Neural cell (in vitro differentiated cells): ENCODE data around the gene FOXK1. TPM values are rescaled to one million over a fixed set of nuclear protein-coding genes. Genes with fewer than 3 reads are reported as not detected.

Experiments
- H2AFZ ChIP-seq: fragments of 200-600, 300-800 bp; sonication (generic), shearing (Covaris generic); 2 replicates; pipeline ENCODE4 v1.6.0; 2014; ENCODE audit warnings: low read depth, mild to moderate bottlenecking, antibody characterized with exemption, low read length, moderate library complexity
- H3F3A ChIP-seq: fragments of 200-600 bp; shearing (Covaris generic); 2 replicates; pipeline ENCODE4 v1.6.1; 2016; ENCODE audit warnings: mild to moderate bottlenecking, moderate library complexity, mixed read lengths, antibody characterized with exemption, low read length; ENCODE audit not compliant: insufficient read depth, poor library complexity, severe bottlenecking
- H3K27ac ChIP-seq: fragments of 200-600, 300-800 bp; sonication (generic), shearing (Covaris generic); 2 replicates; pipeline ENCODE4 v1.5.1; 2014; ENCODE audit warnings: mild to moderate bottlenecking, low read length, moderate library complexity
- H3K27me3 ChIP-seq: fragments of 300-800, 200-600 bp; sonication (generic), shearing (Covaris generic); 2 replicates; pipeline ENCODE4 v1.6.0; 2014; ENCODE audit warnings: mild to moderate bottlenecking, low read depth, low read length, moderate library complexity; ENCODE audit not compliant: insufficient read depth
- H3K36me3 ChIP-seq: fragments of 300-800, 200-600 bp; sonication (generic), shearing (Covaris generic); 2 replicates; pipeline ENCODE4 v1.5.1; 2014; ENCODE audit warnings: mild to moderate bottlenecking, antibody characterized with exemption, low read length, moderate library complexity; ENCODE audit not compliant: insufficient read depth
- H3K4me2 ChIP-seq: fragments of 300-800, 200-600 bp; sonication (generic), shearing (Covaris generic); 2 replicates; pipeline ENCODE4 v1.6.0; 2014; ENCODE audit warnings: mild to moderate bottlenecking, low read length
- H3K4me3 ChIP-seq: fragments of 300-800, 200-600 bp; sonication (generic), shearing (Covaris generic); 2 replicates; pipeline ENCODE4 v1.5.1; 2014; ENCODE audit warnings: mild to moderate bottlenecking, low read length, moderate library complexity
- H3K79me2 ChIP-seq: fragments of 200-600 bp; shearing (Covaris generic); replicated peaks from 2 replicates; pipeline ENCODE4 v1.6.0; 2014; ENCODE audit warnings: mild to moderate bottlenecking, low read length, moderate library complexity; ENCODE audit not compliant: insufficient read depth
- H3K9ac ChIP-seq: fragments of 300-800, 200-600 bp; sonication (generic), shearing (Covaris generic); 2 replicates; pipeline ENCODE4 v1.6.1; 2016; ENCODE audit warnings: mild to moderate bottlenecking, low read length, mixed read lengths
- H3K9me2 ChIP-seq: fragments of 200-600 bp; shearing (Covaris generic); 2 replicates; pipeline ENCODE4 v1.6.1; 2016; ENCODE audit warnings: mild to moderate bottlenecking, low read length, mixed read lengths; ENCODE audit not compliant: insufficient read depth
- H3K9me3 ChIP-seq: fragments of 200-600, 300-800 bp; sonication (generic), shearing (Covaris generic); 2 replicates; pipeline ENCODE4 v1.6.1; 2016; ENCODE audit warnings: mild to moderate bottlenecking, mixed run types, low read length, moderate library complexity, mixed read lengths
- H4K20me1 ChIP-seq: fragments of 200-600 bp; shearing (Covaris generic); 2 replicates; pipeline ENCODE4 v1.6.1; 2016; ENCODE audit warnings: mild to moderate bottlenecking, mixed run types; ENCODE audit not compliant: insufficient read depth
- CTCF ChIP-seq: fragments of 450-650 bp; IDR thresholded peaks from 2 replicates; pipeline ENCODE4 v1.5.1; 2014; ENCODE audit warnings: antibody characterized with exemption, mild to moderate bottlenecking, moderate library complexity; ENCODE audit not compliant: poor library complexity, severe bottlenecking
- EP300 ChIP-seq: fragments of 450-650 bp; conservative IDR thresholded peaks from 2 replicates; pipeline ENCODE4 v1.6.1; 2014; ENCODE audit warnings: antibody characterized with exemption, mild to moderate bottlenecking, moderate library complexity; ENCODE audit not compliant: poor library complexity, severe bottlenecking
- EZH2 ChIP-seq: fragments of 200-600, 300-800 bp; shearing (Covaris generic), sonication (generic); IDR thresholded peaks from 2 replicates; pipeline ENCODE4 v1.6.1; 2014; ENCODE audit warnings: antibody characterized with exemption, low read length, borderline replicate concordance, mild to moderate bottlenecking; ENCODE audit not compliant: insufficient read depth, poor library complexity, severe bottlenecking
- MXI1 ChIP-seq: fragments of 450-650 bp; conservative IDR thresholded peaks from 2 replicates; pipeline ENCODE4 v1.6.1; 2014; ENCODE audit warnings: antibody characterized with exemption, mild to moderate bottlenecking; ENCODE audit not compliant: poor library complexity, severe bottlenecking
- POLR2AphosphoS5 ChIP-seq: IDR thresholded peaks from 2 replicates; pipeline ENCODE4 v1.6.1; 2012
- RAD21 ChIP-seq: fragments of 450-650 bp; conservative IDR thresholded peaks from 2 replicates; pipeline ENCODE4 v1.6.1; 2014; ENCODE audit warnings: antibody characterized with exemption, mild to moderate bottlenecking, moderate library complexity
- SMC3 ChIP-seq: fragments of 450-650 bp; conservative IDR thresholded peaks from 2 replicates; pipeline ENCODE4 v1.6.1; 2014; ENCODE audit warnings: antibody characterized with exemption, mild to moderate bottlenecking, moderate library complexity; ENCODE audit not compliant: poor library complexity
- TAF1 ChIP-seq: IDR thresholded peaks from 2 replicates; pipeline ENCODE4 v1.6.1; 2012; ENCODE audit warnings: low read depth
- polyA plus RNA-seq: library from polyadenylated mRNA; depleted of rRNA; stranded (reverse); fragments of >200 nt; gene quantifications from 2 replicates; pipeline ENCODE4 v1.2.3, GENCODE V29; 2014
- TF ChIP-seq, protein P1 (sequence below): IDR thresholded peaks from 2 replicates; pipeline ENCODE4 v1.6.1; 2012; ENCODE audit warnings: borderline replicate concordance

Gene FOXK1
- polyA plus RNA-seq, 1 donor from 2014 or later = 7.4 TPM

DNA sequence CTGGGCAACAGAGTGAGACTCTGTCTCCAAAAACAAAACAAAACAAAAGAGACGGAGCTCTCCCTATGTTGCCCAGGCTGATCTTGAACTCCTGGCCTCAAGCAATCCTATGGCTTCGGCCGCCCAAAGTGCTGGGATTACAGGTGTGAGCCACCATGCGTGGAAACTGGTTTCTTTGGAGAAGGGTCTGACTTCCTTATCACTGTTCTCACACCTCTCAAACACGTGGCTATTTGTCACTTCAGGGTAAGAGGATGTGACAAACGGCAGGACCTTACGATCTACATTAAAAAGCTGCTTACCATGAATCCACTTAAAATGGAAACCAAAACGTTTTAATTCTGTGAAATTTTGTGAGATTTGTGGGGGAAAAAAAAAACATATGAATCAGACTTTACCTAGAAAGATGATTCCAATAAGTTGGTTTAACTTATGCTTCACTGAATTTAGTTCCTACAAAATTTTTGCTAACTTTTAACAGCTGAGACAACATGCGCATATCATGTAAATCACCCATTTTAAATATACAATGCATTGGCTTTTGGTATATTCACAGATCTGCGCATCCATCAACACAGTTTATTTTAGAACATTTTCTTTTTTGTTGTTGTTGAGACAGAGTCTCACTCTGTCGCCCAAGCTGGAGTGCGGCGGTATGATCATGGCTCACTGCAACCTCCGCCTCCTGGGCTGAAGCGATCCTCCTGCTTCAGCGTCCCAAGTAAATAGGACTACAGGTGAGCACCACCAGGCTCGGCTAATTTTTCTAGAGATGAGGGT, 18.7 kb upstream of the FOXK1 start:
- Histone ChIP-seq H2AFZ (no peak overlapping the region), H4K20me1 (no peaks in the 10 kb centered on the region), H3K36me3 (no peaks in the 10 kb centered on the region), H3K4me2 (no peak overlapping the region), H3K9me3 (peaks cover 6% of the 10 kb centered on the region), H3K79me2 (no peaks in the 10 kb centered on the region), H3K27me3 (no peaks in the 10 kb centered on the region), H3K4me3 (no peak overlapping the region), H3K9ac (no peak overlapping the region), H3F3A (no peaks in the 10 kb centered on the region), H3K9me2 (no peaks in the 10 kb centered on the region), H3K27ac (no peak overlapping the region)
- TF ChIP-seq, protein P1, sequence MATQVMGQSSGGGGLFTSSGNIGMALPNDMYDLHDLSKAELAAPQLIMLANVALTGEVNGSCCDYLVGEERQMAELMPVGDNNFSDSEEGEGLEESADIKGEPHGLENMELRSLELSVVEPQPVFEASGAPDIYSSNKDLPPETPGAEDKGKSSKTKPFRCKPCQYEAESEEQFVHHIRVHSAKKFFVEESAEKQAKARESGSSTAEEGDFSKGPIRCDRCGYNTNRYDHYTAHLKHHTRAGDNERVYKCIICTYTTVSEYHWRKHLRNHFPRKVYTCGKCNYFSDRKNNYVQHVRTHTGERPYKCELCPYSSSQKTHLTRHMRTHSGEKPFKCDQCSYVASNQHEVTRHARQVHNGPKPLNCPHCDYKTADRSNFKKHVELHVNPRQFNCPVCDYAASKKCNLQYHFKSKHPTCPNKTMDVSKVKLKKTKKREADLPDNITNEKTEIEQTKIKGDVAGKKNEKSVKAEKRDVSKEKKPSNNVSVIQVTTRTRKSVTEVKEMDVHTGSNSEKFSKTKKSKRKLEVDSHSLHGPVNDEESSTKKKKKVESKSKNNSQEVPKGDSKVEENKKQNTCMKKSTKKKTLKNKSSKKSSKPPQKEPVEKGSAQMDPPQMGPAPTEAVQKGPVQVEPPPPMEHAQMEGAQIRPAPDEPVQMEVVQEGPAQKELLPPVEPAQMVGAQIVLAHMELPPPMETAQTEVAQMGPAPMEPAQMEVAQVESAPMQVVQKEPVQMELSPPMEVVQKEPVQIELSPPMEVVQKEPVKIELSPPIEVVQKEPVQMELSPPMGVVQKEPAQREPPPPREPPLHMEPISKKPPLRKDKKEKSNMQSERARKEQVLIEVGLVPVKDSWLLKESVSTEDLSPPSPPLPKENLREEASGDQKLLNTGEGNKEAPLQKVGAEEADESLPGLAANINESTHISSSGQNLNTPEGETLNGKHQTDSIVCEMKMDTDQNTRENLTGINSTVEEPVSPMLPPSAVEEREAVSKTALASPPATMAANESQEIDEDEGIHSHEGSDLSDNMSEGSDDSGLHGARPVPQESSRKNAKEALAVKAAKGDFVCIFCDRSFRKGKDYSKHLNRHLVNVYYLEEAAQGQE = no peak
- TF ChIP-seq POLR2AphosphoS5 (no peak), RAD21 (no peak), TAF1 (no peak), CTCF (no peak), SMC3 (no peak), EZH2 (no peak), MXI1 (no peak), EP300 (no peak)

DNA sequence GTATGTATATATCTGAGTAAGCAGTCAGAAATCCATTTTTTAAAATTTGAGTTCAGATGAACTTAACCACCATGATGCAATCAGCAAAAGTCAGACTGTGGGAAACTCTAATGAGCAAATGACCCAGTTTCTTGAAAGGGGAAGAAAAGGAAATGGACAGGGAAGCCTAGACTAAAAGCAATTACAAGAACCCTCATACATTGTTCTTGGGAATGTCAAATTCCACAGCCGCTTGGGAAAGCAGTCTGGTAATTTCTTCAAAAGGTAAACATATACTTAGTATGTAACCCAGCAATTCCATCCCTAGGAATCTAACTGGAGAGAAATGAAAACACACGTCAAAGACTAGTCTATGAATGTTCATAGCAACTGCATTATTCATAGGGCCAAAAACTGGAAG, 16.4 kb upstream of the FOXK1 start:
- Histone ChIP-seq H3K27ac (no peak overlapping the region), H3K9me3 (no peaks in the 10 kb centered on the region), H4K20me1 (no peaks in the 10 kb centered on the region), H3K4me2 (no peak overlapping the region), H3K27me3 (no peaks in the 10 kb centered on the region), H3K9ac (no peak overlapping the region), H3K79me2 (no peaks in the 10 kb centered on the region), H2AFZ (no peak overlapping the region), H3K9me2 (no peaks in the 10 kb centered on the region), H3F3A (no peaks in the 10 kb centered on the region), H3K36me3 (no peaks in the 10 kb centered on the region), H3K4me3 (no peak overlapping the region)
- TF ChIP-seq CTCF = no peak
- TF ChIP-seq, protein P1 = no peak
- TF ChIP-seq RAD21 = no peak
- no peak for TF ChIP-seq POLR2AphosphoS5
- no peak for TF ChIP-seq EZH2
- no peak for TF ChIP-seq TAF1
- no peak for TF ChIP-seq SMC3
